ENCODE data around the gene ADAMTS7.
"Not testable (repeated sequence)": the region's sequence is repeated elsewhere in the genome, so short reads cannot be mapped to it uniquely, and the experiment has no call there.

DNA sequence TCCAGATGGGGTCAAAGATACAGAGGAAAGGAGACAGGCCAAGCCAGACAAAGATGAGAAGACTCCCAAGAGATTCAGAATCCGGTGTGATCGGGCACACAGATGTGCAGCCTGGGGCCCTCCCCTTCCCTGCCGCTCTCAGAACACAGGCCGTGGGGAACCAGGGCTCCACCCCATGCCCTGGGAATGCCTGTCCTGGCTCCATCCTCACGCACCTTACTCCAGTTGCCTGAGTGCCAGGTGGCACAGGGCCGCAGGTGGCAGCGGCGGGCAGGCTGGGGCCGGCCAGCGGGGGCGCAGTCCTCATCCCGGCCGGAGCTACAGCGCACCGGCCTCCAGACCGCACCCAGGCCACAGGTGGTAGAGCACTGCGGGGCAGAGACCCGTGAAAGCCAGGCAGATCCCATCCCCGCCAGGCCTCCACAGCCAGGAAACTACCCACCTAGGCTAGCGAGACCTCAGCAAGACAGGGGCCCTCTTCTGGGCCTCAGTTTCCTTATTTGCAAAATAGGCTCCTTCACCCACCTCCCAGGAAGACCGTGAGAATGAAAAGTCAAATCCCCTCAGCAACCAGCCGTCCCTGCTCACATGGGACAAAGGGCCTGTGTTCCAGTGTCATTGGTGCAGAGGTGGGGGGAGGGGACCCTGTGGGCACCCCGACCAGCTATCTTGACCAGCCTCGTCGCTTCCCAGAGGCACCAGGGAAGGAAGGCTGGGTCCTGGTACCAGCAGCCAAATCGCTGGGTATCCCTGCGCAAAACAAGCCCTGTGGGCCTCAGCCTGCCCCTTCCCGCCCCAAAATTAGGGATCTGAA lies 46.7 kb downstream of the ADAMTS7 start:
- not testable (repeated sequence) for TF ChIP-seq EZH2 (IDR thresholded peaks at IDR 0.05; ENCODE audit: borderline replicate concordance, low read depth, low read length, severe bottlenecking)
- TF ChIP-seq, protein P1, sequence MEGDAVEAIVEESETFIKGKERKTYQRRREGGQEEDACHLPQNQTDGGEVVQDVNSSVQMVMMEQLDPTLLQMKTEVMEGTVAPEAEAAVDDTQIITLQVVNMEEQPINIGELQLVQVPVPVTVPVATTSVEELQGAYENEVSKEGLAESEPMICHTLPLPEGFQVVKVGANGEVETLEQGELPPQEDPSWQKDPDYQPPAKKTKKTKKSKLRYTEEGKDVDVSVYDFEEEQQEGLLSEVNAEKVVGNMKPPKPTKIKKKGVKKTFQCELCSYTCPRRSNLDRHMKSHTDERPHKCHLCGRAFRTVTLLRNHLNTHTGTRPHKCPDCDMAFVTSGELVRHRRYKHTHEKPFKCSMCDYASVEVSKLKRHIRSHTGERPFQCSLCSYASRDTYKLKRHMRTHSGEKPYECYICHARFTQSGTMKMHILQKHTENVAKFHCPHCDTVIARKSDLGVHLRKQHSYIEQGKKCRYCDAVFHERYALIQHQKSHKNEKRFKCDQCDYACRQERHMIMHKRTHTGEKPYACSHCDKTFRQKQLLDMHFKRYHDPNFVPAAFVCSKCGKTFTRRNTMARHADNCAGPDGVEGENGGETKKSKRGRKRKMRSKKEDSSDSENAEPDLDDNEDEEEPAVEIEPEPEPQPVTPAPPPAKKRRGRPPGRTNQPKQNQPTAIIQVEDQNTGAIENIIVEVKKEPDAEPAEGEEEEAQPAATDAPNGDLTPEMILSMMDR (IDR thresholded peaks at IDR 0.05; ENCODE audit: extremely low read depth in 1 of 2, insufficient read depth in 1 of 2, low read depth in 1 of 2, low read length in 2 of 2) = not testable (repeated sequence)

All from endothelial cell of umbilical vein (primary cell).